Neural progenitor cell (in vitro differentiated cells): ENCODE results near the gene MARK3.

Experiments used
- EZH2 ChIP-seq: fragments of 200-600 bp; sonication (generic); IDR thresholded peaks from 2 replicates; pipeline ENCODE4 v1.6.1; 2017; ENCODE audit warnings: antibody characterized with exemption, mild to moderate bottlenecking, moderate library complexity
- TF ChIP-seq, protein P1 (sequence below): fragments of 200-600 bp; sonication (generic); IDR thresholded peaks from 2 replicates; pipeline ENCODE4 v1.5.1; 2017; ENCODE audit warnings: antibody characterized with exemption, mild to moderate bottlenecking

DNA sequence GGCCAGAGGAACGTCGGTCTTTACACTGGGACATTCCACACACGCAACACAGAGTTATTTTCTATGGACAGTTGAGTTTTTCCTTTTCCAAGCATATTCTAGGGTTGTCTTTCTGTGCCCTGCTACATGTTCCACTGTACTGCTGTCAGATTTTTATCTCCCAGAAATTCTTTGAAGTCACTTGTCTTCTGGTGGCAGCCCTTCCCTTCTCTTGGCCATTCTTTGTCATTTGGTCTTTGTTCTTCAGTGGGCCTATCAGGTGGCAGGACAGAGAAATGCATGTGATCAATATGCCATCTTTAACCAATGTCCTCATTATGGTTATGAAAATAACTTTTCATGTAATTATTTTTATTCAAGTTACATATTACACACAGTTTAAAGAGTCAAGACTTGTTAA lies 36.3 kb downstream of the MARK3 start:
- TF ChIP-seq, protein P1, sequence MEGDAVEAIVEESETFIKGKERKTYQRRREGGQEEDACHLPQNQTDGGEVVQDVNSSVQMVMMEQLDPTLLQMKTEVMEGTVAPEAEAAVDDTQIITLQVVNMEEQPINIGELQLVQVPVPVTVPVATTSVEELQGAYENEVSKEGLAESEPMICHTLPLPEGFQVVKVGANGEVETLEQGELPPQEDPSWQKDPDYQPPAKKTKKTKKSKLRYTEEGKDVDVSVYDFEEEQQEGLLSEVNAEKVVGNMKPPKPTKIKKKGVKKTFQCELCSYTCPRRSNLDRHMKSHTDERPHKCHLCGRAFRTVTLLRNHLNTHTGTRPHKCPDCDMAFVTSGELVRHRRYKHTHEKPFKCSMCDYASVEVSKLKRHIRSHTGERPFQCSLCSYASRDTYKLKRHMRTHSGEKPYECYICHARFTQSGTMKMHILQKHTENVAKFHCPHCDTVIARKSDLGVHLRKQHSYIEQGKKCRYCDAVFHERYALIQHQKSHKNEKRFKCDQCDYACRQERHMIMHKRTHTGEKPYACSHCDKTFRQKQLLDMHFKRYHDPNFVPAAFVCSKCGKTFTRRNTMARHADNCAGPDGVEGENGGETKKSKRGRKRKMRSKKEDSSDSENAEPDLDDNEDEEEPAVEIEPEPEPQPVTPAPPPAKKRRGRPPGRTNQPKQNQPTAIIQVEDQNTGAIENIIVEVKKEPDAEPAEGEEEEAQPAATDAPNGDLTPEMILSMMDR = no peak
- no peak for TF ChIP-seq EZH2
